Lower leg skin (tissue), 3 donors: ENCODE data around the gene HMG20B.

Experiments used
- POLR2A ChIP-seq, 2 donors: fragments of 450-650 bp; IDR thresholded peaks; one replicate each; pipeline ENCODE4 v1.6.1; 2016 to 2017; ENCODE audit warnings: antibody characterized with exemption in 2 of 2, mild to moderate bottlenecking in 1 of 2, moderate library complexity in 1 of 2
- TF ChIP-seq, protein P1 (sequence below), 3 donors: fragments of 450-650 bp; IDR thresholded peaks; one replicate each; pipeline ENCODE4 v1.5.1; 2016; ENCODE audit warnings: antibody characterized with exemption in 3 of 3, mild to moderate bottlenecking in 3 of 3, moderate library complexity in 2 of 3

DNA sequence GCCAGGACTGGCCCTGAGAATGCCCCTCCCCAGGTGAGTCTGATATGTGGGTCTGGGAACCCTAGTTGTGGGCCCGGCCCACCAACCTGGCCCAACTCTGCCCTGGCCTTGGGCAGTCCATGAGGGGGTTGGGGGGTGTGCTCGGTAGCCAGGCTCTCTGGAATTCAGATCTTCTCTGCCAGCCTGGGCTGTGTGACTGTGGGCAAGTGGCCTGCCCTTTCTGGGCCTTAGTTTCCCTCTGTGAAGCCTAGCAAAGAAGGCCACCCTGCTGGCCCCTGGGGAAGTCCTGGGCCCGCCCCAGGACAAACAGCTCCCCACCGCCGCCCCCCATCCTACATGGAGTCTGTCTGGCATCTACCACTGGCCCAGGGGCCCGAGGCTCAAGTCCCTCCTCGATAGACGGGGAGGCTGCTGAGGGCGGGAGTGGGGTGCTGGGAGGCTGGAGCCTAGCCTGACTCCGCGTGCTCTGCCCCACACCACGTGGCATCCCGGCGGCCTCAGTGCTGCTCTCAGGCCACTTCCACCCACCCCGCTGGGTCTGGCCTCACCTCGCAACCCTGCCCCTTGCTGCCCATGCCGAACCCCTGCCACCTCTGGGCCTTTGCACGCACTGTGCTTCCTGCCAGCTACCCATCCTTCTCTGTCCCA, 42.2 kb downstream of the HMG20B start:
- TF ChIP-seq, protein P1, sequence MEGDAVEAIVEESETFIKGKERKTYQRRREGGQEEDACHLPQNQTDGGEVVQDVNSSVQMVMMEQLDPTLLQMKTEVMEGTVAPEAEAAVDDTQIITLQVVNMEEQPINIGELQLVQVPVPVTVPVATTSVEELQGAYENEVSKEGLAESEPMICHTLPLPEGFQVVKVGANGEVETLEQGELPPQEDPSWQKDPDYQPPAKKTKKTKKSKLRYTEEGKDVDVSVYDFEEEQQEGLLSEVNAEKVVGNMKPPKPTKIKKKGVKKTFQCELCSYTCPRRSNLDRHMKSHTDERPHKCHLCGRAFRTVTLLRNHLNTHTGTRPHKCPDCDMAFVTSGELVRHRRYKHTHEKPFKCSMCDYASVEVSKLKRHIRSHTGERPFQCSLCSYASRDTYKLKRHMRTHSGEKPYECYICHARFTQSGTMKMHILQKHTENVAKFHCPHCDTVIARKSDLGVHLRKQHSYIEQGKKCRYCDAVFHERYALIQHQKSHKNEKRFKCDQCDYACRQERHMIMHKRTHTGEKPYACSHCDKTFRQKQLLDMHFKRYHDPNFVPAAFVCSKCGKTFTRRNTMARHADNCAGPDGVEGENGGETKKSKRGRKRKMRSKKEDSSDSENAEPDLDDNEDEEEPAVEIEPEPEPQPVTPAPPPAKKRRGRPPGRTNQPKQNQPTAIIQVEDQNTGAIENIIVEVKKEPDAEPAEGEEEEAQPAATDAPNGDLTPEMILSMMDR (IDR thresholded peaks at IDR 0.05), result no peak
- TF ChIP-seq POLR2A (IDR thresholded peaks at IDR 0.05), result no peak
